GM21526 (cell line): ENCODE data around the gene TRPC1.
"Not testable (repeated sequence)": the region's sequence is repeated elsewhere in the genome, so short reads cannot be mapped to it uniquely, and the experiment has no call there.

ENCODE experiments used
- ATAC-seq: cut with Tn5 transposase; IDR thresholded peaks from one replicate; pipeline ENCODE4 v1.9.1; 2021; ENCODE audit warnings: moderate library complexity; ENCODE audit not compliant: unreplicated experiment, low FRiP score

Gene TRPC1

DNA sequence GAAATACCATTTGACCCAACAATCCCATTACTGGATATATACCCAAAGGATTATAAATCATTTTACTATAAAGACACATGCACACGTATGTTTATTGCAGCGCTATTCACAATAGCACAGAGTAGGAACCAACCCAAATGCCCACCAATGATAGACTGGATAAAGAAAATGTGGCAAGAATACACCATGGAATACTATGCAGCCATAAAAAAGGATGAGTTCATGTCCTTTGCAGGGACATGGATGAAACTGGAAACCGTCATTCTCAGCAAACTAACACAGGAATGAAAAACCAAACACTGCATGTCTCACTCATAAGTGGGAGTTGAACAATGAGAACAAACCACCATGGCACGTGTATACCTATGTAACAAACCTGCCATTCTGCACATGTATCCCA is 26.7 kb downstream of the TRPC1 start:
- not testable (repeated sequence) for ATAC-seq

- ATAC-seq = not testable (repeated sequence)
Observed at GRCh38 chr3:142752605-142753004, 28.8 kb downstream of the TRPC1 start.

DNA sequence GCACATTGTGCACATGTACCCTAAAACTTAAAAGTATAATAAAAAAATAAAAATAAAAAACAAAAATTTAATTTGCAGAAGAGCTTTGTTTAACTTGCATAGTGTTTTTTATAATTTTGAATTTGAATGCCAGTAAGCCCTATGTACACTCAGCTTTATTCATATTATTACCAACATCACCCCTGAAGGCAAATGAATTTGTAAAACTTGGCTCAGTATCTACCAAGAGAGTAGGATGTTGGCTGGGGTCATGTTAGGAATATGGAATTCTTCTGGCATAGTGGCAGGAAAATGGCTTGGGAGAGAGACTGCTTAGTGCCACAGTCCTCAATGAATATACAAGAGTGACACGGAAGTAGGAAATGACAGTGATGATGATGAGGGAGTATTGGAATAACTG is 30.7 kb downstream of the TRPC1 start:
- no peak for ATAC-seq

DNA sequence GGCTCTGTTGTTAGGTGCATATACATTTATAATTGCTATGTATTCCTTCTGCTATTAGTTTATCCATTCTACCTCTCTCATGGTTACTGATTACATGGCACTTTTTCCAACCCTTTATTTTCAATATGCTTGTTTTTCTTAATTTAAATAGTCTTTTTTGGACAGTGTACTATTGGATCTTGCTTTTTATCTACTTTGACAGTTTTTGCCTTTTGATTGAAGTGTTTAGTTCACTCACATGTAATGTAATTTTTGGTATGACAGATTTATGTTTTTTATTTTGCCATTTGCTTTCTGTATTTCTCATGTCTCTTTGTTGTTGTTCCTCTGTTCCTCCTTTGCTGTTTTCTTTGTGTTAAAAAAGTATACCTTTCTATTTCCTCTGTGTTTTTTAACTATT is 44.5 kb downstream of the TRPC1 start:
- no peak for ATAC-seq

- no peak for ATAC-seq
Observed at GRCh38 chr3:142777927-142778326, 54.1 kb downstream of the TRPC1 start.

DNA sequence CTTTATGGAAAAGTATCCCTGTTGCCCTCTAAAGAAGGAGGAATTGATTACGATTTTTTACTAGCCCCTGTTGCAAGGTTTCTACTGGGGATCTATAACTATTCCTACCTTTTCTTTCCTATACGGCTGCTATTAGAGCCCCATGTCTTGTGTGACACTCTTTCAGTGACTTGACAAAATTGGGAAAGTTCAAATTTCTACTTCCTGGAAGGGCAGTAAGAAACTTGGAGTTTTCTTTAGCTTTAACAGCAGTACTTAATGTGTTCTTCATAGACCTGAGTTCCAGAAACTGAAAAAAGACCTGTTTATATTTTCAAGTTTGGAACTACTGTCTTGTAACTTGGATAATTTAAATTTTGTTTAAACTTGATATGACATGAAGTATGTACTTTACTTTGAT is 54.7 kb downstream of the TRPC1 start:
- no peak for ATAC-seq

- no peak for ATAC-seq
Observed at GRCh38 chr3:142779591-142779990, 55.8 kb downstream of the TRPC1 start.

- no peak for ATAC-seq
Observed at GRCh38 chr3:142782616-142783015, 58.8 kb downstream of the TRPC1 start.

DNA sequence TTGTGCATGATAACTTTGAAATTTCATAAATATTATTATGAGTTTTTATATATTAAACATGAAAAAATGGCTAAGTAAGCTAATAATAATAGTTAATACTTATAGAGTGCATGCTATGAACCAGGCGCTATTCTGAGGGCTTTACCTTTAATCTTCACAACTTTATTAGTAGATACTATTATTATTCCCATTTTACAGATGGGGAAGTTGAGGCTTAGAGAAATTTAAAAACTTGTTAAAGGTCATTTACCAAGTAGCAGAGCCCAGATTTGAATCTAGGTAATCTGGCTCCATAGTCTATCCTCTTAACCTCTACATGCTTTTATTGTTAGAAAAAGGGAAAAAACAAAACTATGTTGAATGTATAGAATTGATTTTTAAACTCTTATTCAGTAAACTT is 60.4 kb downstream of the TRPC1 start:
- ATAC-seq = no peak

- ATAC-seq = no peak
Observed at GRCh38 chr3:142785996-142786395, 62.2 kb downstream of the TRPC1 start.

DNA sequence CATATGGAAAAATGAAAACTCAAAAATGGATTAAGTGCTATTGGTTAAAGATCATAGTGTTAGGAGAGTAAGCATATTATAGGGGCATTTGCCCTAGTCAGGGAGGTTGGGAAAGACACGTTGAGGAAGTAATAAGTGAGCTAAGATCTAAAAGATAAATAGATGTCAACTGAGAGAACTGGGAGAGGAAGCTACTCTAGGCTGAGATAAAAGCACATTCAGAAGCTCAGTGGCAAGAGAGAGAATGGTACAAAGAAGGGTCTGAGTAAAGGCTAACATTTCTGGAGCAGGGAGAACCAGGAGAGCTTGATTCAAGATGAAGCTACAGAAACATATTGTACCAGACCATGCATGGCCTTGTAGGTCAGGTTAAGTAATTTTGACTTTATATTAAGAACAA is 63.9 kb downstream of the TRPC1 start:
- ATAC-seq = no peak

GRCh38 chr3:142794508-142794907 is 70.7 kb downstream of the TRPC1 start:
- no peak for ATAC-seq

DNA sequence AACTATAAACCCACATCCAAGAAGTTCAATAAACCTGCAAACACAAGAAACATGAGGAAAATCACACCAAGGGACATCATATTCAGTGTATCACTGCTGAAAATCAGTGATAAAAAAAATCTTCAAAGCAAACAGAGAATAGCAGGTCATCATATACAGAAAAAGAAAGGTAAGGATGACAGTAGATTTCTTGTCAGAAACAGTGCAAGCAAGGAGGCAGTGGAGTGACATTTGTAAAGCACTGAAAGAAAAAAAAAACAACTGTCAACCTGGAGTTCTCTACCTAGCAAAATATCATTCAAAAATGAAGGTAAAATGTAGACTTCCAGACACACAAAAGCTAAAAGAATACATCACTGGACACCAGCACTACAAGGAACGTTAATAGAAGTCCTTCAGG is 71.5 kb downstream of the TRPC1 start:
- no peak for ATAC-seq

- ATAC-seq = no peak
Observed at GRCh38 chr3:142796823-142797222, 73.0 kb downstream of the TRPC1 start.

DNA sequence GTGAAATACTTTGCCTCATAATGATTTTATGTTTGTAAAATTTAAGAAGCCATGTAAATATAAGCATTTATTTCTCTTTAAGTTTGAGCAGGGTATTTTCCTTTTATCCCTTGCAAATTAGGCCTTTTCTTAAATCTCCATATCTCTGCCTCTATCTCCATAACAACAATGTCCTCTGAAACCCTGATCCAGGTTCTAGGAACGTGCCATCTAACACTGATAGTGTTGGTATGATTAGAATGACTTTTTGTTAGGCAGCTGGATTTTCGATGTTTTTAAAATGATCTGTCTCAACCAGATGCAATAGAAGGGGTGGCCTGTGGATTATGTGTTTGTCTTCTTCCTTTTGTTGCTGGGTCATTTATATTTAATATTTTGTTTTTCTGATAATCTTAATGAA is 77.9 kb downstream of the TRPC1 start:
- ATAC-seq = no peak

GRCh38 chr3:142802891-142803290 is 79.1 kb downstream of the TRPC1 start:
- ATAC-seq = no peak

GRCh38 chr3:142808103-142808917 is 84.5 kb downstream of the TRPC1 start:
- no peak for ATAC-seq

- no peak for ATAC-seq
Observed at GRCh38 chr3:142809259-142809658, 85.4 kb downstream of the TRPC1 start.

DNA sequence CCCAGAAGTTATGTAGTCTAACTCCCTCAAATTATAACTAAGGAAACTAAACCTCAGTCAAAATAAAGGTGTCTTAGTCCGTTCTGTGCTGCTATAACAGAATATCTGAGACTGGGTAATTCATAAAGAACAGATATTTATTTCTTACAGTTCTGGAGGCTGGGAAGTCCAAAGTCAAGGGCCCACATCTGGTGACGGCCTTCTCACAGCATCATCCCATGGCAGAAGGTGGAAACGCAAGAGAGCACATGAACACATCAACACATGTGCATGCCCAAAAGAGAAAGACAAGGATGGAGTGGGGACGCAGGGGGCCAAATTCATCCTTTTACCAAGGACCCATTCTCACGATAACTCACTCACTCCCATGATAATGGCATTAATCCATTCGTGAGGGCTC is 92.0 kb downstream of the TRPC1 start:
- no peak for ATAC-seq

GRCh38 chr3:142817356-142817755 is 93.5 kb downstream of the TRPC1 start:
- ATAC-seq = no peak

- ATAC-seq = no peak
Observed at GRCh38 chr3:142817897-142818296, 94.1 kb downstream of the TRPC1 start.

GRCh38 chr3:142818651-142819050 is 94.8 kb downstream of the TRPC1 start:
- ATAC-seq = no peak

DNA sequence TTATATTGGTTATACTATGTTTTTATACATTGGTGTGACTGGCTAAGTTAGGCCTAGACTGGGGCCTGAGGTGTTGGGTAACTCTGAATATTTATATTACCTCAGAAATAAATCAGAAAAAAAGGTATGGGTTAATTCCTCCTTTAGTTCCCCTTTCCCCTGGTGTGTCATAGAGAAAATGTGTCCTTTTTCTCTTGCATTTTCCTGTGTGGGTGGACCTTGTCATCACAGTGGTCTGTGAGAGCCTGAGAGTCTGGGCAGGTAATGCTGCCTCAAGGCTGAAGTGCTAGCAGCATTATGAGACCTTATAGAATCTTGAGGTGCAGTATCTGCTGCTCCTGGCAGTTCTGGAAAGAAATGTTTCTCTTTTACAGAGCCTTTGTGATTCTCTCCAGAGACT is 95.3 kb downstream of the TRPC1 start:
- ATAC-seq = no peak
